ENCODE data around the gene PRSS8.

DNA sequence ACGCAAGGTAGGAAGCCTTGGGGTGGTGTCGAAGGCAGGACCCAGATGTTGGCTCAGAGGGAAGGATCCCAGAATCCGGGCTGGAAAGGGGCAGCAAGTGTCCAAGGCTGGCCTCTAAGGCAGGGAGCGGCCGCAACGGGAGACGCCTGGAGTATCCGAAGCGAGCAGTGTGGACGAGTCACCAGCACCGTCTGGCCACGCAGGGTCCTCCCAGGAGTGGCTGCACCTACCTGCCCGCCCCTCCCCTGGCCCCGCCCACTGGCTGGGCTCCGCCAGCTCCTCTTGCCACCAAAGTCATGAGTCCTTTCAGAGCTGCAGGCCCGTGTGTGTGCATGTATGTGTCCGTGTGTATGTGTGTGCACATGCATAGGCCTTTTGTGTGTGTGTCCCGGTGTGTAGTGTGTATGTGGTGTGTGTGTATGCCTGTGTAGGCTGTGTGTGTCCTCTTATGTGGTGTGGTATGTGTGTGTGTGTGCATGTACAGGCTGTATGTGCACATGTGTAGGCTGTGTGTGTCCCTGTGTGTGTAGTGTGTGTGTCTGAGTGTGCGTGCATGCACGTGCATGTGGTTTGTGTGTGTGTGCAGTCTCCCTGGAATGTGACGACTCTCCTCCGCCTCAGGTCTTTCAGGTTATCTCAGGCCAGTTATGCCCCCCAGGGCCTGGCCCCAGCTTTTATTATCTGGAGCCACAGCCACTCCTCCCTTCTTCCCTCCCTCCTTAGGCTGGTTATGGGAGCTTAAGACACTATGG, at the start of gene PRSS8:
- TF ChIP-seq POLR2AphosphoS5 (IDR thresholded peaks at IDR 0.05; ENCODE audit: insufficient read depth in 1 of 2, low read depth in 1 of 2) = peak; percentile 15 to 68
- TF ChIP-seq POLR2A (IDR thresholded peaks at IDR 0.05) = no peak
- TF ChIP-seq, protein P1, sequence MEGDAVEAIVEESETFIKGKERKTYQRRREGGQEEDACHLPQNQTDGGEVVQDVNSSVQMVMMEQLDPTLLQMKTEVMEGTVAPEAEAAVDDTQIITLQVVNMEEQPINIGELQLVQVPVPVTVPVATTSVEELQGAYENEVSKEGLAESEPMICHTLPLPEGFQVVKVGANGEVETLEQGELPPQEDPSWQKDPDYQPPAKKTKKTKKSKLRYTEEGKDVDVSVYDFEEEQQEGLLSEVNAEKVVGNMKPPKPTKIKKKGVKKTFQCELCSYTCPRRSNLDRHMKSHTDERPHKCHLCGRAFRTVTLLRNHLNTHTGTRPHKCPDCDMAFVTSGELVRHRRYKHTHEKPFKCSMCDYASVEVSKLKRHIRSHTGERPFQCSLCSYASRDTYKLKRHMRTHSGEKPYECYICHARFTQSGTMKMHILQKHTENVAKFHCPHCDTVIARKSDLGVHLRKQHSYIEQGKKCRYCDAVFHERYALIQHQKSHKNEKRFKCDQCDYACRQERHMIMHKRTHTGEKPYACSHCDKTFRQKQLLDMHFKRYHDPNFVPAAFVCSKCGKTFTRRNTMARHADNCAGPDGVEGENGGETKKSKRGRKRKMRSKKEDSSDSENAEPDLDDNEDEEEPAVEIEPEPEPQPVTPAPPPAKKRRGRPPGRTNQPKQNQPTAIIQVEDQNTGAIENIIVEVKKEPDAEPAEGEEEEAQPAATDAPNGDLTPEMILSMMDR (IDR thresholded peaks at IDR 0.05) = no peak

Data from vagina (tissue), 2 donors.